HG03095 (cell line): ENCODE measurements around the gene ACVR1B.
A peak's percentile ranks its signal among the peaks of the same experiment; 100 is the strongest.
"Not testable (repeated sequence)": the region's sequence is repeated elsewhere in the genome, so short reads cannot be mapped to it uniquely, and the experiment has no call there.

Experiments
- ATAC-seq: cut with Tn5 transposase; IDR thresholded peaks from one replicate; pipeline ENCODE4 v1.9.1; 2021; ENCODE audit warnings: moderate library complexity; ENCODE audit not compliant: unreplicated experiment

ACVR1B gene

GRCh38 chr12:51969643-51970042 is 18.1 kb downstream of the ACVR1B start:
- no peak for ATAC-seq

GRCh38 chr12:51970904-51971646 is 19.6 kb downstream of the ACVR1B start:
- peak; percentile 92 for ATAC-seq

GRCh38 chr12:51971679-51972421 is 20.4 kb downstream of the ACVR1B start:
- ATAC-seq = no peak

GRCh38 chr12:51972422-51972812 is 20.9 kb downstream of the ACVR1B start:
- ATAC-seq = no peak

GRCh38 chr12:51972849-51973273 is 21.4 kb downstream of the ACVR1B start:
- no peak for ATAC-seq

- no peak for ATAC-seq
Measured at GRCh38 chr12:51973560-51973959, 22.1 kb downstream of the ACVR1B start.

GRCh38 chr12:51974646-51975045 is 23.1 kb downstream of the ACVR1B start:
- ATAC-seq = no peak

- ATAC-seq = no peak
Measured at GRCh38 chr12:51975196-51975595, 23.7 kb downstream of the ACVR1B start.

- ATAC-seq = no peak
Measured at GRCh38 chr12:51976376-51977160, 25.1 kb downstream of the ACVR1B start.

- ATAC-seq = no peak
Measured at GRCh38 chr12:51977320-51977753, 25.8 kb downstream of the ACVR1B start.

GRCh38 chr12:51979306-51979705 is 27.8 kb downstream of the ACVR1B start:
- ATAC-seq = not testable (repeated sequence)

GRCh38 chr12:51980051-51980808 is 28.7 kb downstream of the ACVR1B start:
- peak; percentile 81 for ATAC-seq

- no peak for ATAC-seq
Measured at GRCh38 chr12:51980809-51981127, 29.3 kb downstream of the ACVR1B start.

- no peak for ATAC-seq
Measured at GRCh38 chr12:51984657-51985056, 33.2 kb downstream of the ACVR1B start.

GRCh38 chr12:51985154-51985835 is 33.8 kb downstream of the ACVR1B start:
- no peak for ATAC-seq

GRCh38 chr12:51986834-51987233 is 35.3 kb downstream of the ACVR1B start:
- ATAC-seq = no peak

- no peak for ATAC-seq
Measured at GRCh38 chr12:51992246-51992645, 40.7 kb downstream of the ACVR1B start.

GRCh38 chr12:51994539-51994820 is 43.0 kb downstream of the ACVR1B start:
- no peak for ATAC-seq

GRCh38 chr12:51994959-51995358 is 43.5 kb downstream of the ACVR1B start:
- ATAC-seq = no peak

- ATAC-seq = no peak
Measured at GRCh38 chr12:51997136-51997535, 45.6 kb downstream of the ACVR1B start.
